NCI-H82 treated with DMSO at 0.1 percent for 48 hours (cell line): ENCODE data around the gene PRKCA.
"Not testable (repeated sequence)": the region's sequence is repeated elsewhere in the genome, so short reads cannot be mapped to it uniquely, and the experiment has no call there.

ENCODE experiments used
- DNase-seq: peaks from one replicate; lab custom pipeline; 2025; ENCODE audit not compliant: unreplicated experiment; lab: John Stamatoyannopoulos, UW

PRKCA gene

GRCh38 chr17:66379544-66379943 is 77.1 kb downstream of the PRKCA start:
- no peak for DNase-seq

GRCh38 chr17:66379996-66380395 is 77.6 kb downstream of the PRKCA start:
- DNase-seq, result no peak

- DNase-seq, result no peak
Measured at GRCh38 chr17:66381701-66382362, 79.4 kb downstream of the PRKCA start.

- DNase-seq, result no peak
Measured at GRCh38 chr17:66383333-66383732, 80.9 kb downstream of the PRKCA start.

- DNase-seq, result no peak
Measured at GRCh38 chr17:66386498-66387351, 84.3 kb downstream of the PRKCA start.

- DNase-seq, result no peak
Measured at GRCh38 chr17:66387392-66387981, 85.1 kb downstream of the PRKCA start.

GRCh38 chr17:66392783-66393437 is 90.5 kb downstream of the PRKCA start:
- no peak for DNase-seq

- no peak for DNase-seq
Measured at GRCh38 chr17:66395961-66396360, 93.5 kb downstream of the PRKCA start.

GRCh38 chr17:66397486-66397885 is 95.1 kb downstream of the PRKCA start:
- no peak for DNase-seq

GRCh38 chr17:66398059-66398458 is 95.6 kb downstream of the PRKCA start:
- no peak for DNase-seq

GRCh38 chr17:66398617-66399016 is 96.2 kb downstream of the PRKCA start:
- no peak for DNase-seq

GRCh38 chr17:66399441-66399840 is 97.0 kb downstream of the PRKCA start:
- no peak for DNase-seq

- not testable (repeated sequence) for DNase-seq
Measured at GRCh38 chr17:66400041-66400688, 97.8 kb downstream of the PRKCA start.

- no peak for DNase-seq
Measured at GRCh38 chr17:66400698-66401097, 98.3 kb downstream of the PRKCA start.

- no peak for DNase-seq
Measured at GRCh38 chr17:66401364-66401763, 99.0 kb downstream of the PRKCA start.

- DNase-seq, result no peak
Measured at GRCh38 chr17:66403846-66404556, 101.6 kb downstream of the PRKCA start.

GRCh38 chr17:66405836-66406677 is 103.6 kb downstream of the PRKCA start:
- no peak for DNase-seq

GRCh38 chr17:66406701-66407644 is 104.6 kb downstream of the PRKCA start:
- DNase-seq, result no peak
